Measurements from ENCODE around the gene PPM1L.
"Not testable (repeated sequence)": the region's sequence is repeated elsewhere in the genome, so short reads cannot be mapped to it uniquely, and the experiment has no call there.

Gene PPM1L

GRCh38 chr3:160755776-160756304, at the start of gene PPM1L:
TSS of gene PPM1L (plus strand) at chr3:160756231.
- DNase-seq (ENCODE audit: low spot score), result peak; percentile 65

- DNase-seq (ENCODE audit: low spot score), result peak; percentile 62
These were observed 48.7 kb upstream of the PPM1L start for GRCh38 chr3:160707187-160707794.

- DNase-seq (ENCODE audit: low spot score), result no peak
These were observed 46.4 kb upstream of the PPM1L start for GRCh38 chr3:160709477-160710182.

GRCh38 chr3:160713144-160713543, 42.9 kb upstream of the PPM1L start:
- not testable (repeated sequence) for DNase-seq (ENCODE audit: low spot score)

- DNase-seq (ENCODE audit: low spot score), result no peak
These were observed 36.3 kb upstream of the PPM1L start for GRCh38 chr3:160719710-160720109.

- no peak for DNase-seq (ENCODE audit: low spot score)
These were observed 35.8 kb upstream of the PPM1L start for GRCh38 chr3:160720123-160720746.

- no peak for DNase-seq (ENCODE audit: low spot score)
These were observed 33.7 kb upstream of the PPM1L start for GRCh38 chr3:160722331-160722730.

GRCh38 chr3:160725338-160725737, 30.7 kb upstream of the PPM1L start:
- DNase-seq (ENCODE audit: low spot score), result no peak

- no peak for DNase-seq (ENCODE audit: low spot score)
These were observed 20.2 kb upstream of the PPM1L start for GRCh38 chr3:160735826-160736225.

- DNase-seq (ENCODE audit: low spot score), result no peak
These were observed 18.0 kb upstream of the PPM1L start for GRCh38 chr3:160738048-160738447.

- DNase-seq (ENCODE audit: low spot score), result no peak
These were observed 17.0 kb upstream of the PPM1L start for GRCh38 chr3:160739079-160739478.

GRCh38 chr3:160746976-160747375, 9.1 kb upstream of the PPM1L start:
- DNase-seq (ENCODE audit: low spot score), result no peak

GRCh38 chr3:160747422-160747821, 8.6 kb upstream of the PPM1L start:
- no peak for DNase-seq (ENCODE audit: low spot score)

GRCh38 chr3:160748231-160748630, 7.8 kb upstream of the PPM1L start:
- DNase-seq (ENCODE audit: low spot score), result no peak

GRCh38 chr3:160748787-160749186, 7.2 kb upstream of the PPM1L start:
- DNase-seq (ENCODE audit: low spot score), result no peak

GRCh38 chr3:160753953-160754352, 2.1 kb upstream of the PPM1L start:
- DNase-seq (ENCODE audit: low spot score), result no peak

GRCh38 chr3:160754371-160754854, 1.6 kb upstream of the PPM1L start:
- DNase-seq (ENCODE audit: low spot score), result no peak

- peak; percentile 95 for DNase-seq (ENCODE audit: low spot score)
These were observed 930 bp upstream of the PPM1L start for GRCh38 chr3:160754855-160755747.

- peak; percentile 18 for DNase-seq (ENCODE audit: low spot score)
These were observed 1.4 kb downstream of the PPM1L start for GRCh38 chr3:160757233-160758106.

- no peak for DNase-seq (ENCODE audit: low spot score)
These were observed 3.0 kb downstream of the PPM1L start for GRCh38 chr3:160758929-160759577.

Data from globus pallidus (tissue), 1 donor.